Measurements from ENCODE around the gene ST6GAL1.
"Not testable (repeated sequence)": the region's sequence is repeated elsewhere in the genome, so short reads cannot be mapped to it uniquely, and the experiment has no call there.

The ST6GAL1 gene

DNA sequence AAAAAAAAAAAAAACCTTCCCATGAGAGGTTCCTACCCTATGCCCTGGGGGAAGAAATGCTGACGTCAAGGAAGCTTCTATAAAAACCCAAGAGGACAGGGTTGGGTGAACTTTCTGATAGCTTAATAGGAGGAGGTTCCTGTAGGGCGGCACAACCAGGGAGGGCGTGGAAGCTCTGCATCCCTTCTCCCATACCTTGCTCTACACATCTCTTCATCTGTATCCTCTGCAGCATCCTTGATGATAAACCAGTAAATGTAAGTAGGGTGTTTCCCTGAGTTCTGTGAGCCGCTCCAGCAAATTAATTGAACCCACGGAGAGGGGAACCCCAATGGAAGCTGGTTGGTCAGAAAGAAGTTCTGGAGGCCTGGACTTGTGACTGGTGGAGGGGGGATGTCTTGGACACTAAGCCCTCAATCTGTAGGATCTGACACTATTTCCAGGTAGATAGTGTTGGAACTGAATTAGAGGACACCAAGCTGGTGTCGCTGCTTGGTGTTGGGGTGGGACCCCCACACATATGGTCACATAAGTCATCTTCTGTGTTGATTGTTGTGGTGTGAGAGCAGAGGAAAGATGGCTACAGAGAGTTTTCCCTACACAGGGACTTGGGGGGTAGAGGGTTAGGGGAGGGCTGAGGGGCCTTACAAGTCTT, 91.5 kb downstream of the ST6GAL1 start:
- DNase-seq (ENCODE audit: low read depth in 2 of 2), result no peak

DNA sequence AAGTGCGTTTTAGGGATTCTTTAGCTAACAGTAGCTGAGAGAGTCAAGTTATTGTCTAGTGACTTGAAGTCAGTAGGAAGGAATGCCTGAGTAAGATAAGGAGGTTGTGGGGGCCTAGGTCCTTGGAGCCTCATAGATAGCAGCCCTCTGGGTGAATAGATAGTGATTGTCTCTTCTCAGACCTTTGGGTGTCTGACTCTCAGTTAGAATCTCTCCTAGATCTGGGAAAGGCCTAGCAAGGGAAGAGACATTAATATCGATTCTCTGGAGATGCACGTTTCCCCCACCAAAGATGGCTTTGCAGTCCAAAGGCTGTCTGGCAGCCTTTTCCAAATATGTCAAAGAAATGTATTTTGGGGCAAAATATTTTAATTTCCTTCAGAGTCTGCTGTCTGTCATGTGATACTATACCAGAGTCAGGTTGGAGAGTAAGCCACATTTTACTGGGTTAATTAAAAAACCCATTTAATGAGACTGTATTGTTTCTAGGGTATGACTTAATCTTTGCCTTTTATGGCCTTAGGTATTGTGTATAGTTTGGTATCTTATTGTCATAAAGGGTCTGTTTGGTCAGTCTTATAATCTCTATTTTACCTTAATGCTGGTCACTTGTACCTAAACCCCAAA, 92.2 kb downstream of the ST6GAL1 start:
- DNase-seq (ENCODE audit: low read depth in 2 of 2), result no peak

DNA sequence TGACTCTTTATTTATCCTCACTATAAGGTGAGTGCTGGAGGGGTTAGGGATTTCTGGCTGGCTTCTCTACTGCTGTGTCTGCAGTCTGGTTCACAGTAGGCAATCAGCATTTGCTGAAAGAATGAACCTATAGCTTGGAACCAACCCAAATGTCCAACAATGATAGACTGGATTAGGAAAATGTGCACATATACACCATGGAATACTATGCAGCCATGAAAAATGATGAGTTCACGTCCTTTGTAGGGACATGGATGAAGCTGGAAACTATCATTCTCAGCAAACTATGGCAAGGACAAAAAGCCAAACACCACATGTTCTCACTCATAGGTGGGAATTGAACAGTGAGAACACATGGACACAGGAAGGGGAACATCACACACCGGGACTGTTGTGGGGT, 93.0 kb downstream of the ST6GAL1 start:
- not testable (repeated sequence) for DNase-seq (ENCODE audit: low read depth in 2 of 2)

DNA sequence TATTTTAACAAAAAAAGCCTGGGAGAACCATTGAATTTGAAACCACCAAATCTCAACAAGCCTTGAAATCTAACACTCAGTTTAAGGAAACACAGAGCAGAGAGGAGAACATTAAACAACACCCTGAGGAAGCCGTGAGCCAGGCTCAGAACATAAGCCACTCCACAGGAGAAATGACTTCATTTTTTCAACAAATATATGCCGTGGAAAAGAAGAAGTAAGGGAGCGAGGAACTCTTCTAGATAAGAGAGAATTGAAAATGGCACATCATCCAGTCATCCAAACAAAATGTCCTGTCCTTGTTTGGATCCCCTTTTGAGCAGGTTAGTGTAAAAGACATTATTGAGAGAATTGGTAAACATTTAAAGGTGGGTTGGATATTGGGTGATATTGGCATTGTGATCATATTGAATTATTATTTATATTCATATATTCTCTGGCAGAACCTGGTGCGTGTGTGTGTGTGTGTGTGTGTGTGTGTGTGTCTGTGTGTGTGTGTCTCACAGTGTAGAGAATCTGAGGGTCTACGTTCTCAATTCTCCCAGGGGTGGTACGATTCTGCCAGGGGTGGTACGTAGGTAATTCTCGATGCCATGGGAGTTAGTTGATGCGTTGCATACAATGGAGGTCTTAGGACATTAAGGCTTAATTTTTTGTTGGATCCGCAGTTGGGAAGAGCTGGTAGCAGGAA, 94.4 kb downstream of the ST6GAL1 start:
- no peak for DNase-seq (ENCODE audit: low read depth in 2 of 2)

DNA sequence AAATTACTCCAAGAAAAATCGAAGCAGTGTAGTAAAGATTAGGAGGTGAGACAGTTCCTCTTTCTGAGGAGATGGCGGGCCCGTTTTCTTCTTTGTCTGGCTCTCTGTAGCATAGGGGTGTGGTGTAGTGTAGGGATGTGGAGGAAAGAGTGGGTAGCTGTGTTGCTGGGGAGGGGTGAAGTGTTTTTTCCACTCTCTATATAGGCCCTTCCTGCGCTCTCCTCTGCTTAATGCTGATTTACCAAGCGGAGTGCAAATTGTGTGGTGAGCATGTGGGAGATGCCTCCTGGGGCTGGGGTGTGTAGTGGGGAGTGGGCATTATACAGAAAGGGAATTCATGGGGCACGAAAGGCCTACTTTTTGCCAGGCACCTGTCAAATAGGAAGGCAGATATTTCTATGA, 94.9 kb downstream of the ST6GAL1 start:
- peak in 1 of 2 donors; percentile 33 for DNase-seq (ENCODE audit: low read depth in 2 of 2)

DNA sequence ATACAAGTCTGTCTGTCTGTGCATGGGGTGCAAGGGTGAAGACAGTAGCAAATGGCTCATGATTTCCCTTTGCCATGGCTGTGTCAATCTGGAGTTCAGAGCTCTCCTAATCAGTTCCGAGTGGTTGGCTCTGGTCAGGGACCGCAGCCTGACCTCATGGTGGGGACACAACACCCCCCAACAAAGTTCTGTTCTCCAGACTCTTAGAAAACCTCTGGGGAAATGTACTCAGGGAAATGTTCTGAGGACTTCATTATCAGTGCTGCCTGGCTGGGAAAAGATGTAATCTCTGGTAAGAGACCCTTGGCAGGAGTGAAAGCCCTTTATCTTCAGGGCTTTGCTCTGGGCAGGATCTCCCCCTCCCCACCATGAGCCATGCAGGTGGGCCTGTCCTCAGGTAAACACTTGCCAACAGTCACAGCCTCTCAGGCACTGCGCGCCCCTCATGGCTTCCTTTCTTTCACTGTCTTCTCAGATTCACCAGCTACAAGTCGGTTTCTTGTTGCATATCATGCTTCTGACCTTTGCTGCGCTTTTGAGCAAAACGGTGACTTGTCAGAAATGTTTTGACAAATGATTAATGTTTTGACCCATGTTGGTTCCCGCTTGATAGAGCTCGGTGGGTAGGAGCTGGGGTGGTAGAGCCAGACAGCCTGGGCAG, 95.5 kb downstream of the ST6GAL1 start:
- no peak for DNase-seq (ENCODE audit: low read depth in 2 of 2)

DNA sequence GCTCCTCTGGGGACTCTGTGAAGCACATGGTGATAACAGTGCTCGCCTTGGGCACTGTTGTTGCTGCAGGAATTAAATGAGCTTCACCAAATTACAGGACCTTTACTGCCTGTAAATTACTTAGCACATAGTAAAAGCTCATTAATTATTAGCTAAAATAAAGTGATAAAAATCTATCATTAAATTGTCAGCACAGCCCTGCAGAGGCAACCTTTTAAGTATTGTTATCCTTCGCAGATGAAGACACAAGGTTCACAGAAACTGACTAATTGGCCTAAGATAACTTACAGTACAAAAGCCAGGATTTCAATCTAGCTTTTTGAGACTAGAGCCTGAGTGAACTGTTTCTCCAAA, 96.0 kb downstream of the ST6GAL1 start:
- no peak for DNase-seq (ENCODE audit: low read depth in 2 of 2)

DNA sequence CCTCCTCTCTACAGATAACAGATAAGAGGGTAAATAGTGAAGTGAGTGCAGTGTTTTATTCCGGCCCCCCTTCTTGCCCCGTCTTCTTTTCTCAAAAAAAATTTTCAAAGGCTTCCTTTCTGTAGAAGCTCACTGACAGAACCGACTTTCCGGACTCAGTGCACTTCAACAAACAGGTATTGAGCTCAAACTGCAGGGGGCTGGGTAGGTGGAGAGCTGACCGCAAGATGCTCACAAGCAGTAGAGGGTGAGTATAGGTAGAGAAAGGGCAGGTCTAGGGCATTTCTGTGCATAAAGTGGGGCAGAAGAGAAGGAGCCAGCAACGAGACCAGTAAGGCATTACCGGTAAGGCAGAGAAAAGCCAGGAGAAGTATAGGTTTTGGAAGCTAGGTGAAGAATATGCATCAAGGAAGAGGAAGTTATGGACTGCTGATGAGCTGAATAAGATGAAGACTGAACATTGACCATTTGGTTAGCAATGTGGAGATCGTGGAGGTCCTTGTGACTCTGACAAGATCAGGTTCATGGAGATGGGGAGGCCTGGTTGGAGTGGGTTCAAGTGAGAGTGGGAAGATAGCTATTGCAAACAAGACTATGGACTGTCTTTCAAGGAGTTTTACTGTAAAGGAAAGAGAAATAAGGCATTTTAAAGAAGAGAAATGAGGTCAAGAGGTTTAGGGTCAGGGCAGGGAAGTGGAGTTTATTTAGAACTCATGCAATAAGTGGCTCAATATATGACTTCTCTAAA, 97.4 kb downstream of the ST6GAL1 start:
- peak; percentile 23 to 44 for DNase-seq (ENCODE audit: low read depth in 2 of 2)

DNA sequence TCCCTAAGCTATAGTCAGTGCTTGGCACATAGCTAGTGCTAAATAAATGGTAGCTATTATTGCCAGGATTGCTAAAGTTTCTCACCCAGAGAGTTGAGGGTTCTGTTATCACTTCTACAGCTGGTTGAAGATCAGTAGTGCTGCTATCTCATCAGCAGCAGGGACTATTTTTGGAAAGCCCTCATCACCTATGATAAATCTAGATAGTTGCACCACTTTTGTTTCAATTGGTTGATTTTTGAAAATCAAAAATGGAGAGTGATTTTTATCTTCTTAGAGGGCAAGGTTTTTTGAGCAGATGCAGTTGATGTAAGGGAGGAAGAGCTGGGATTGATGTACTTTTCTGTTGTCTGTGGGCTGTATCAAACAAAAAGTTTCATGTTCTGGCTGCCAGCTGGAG, 101.6 kb downstream of the ST6GAL1 start:
- no peak for DNase-seq (ENCODE audit: low read depth in 2 of 2)

DNA sequence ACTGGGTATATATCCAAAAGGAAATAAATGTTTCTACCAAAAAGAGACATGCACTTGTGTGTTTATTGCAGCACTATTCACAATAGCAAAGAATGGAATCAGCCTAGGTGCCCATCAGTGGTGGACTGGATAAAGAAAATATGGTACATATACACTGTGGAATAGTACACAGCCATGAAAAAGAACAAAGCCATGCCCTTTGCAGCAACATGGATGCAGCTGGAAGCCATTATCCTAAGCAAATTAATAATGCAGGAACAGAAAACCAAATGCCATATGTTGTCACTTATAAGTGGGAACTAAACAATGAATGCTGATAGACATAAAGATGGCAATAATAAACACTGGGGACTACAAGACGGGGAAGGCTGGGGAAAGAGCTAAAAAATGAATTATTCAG, 106.1 kb downstream of the ST6GAL1 start:
- DNase-seq (ENCODE audit: low read depth in 2 of 2), result no peak

DNA sequence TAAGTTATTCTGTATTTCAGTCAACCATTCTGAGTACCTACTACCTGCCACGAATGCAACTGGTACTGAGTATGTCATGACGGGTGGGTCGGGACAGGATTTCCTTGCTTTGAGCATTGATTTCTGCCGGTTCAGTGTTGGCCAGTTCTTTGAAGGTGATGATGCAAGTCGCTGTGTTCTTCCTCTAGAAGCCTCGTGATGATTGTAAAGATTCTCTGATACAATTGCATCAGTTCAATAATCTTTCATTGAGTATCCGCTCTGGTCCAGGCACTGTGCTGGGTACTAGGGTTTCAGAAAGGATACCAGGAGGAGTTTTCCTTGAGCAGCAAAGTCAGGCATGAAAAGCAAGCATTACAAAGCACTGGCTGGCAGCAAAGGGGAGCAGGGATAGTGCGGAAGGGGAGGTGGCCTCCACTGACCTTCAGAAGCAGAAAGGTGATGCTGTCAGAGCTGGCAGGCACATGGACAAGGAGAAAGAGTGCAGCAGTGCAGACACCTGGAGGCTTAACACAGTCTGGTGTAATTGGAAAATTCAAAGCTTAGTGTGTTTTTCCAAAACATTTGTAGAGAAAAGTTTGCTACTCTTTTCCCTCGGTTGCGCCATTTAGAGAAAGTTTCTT, 108.9 kb downstream of the ST6GAL1 start:
- DNase-seq (ENCODE audit: low read depth in 2 of 2), result no peak

DNA sequence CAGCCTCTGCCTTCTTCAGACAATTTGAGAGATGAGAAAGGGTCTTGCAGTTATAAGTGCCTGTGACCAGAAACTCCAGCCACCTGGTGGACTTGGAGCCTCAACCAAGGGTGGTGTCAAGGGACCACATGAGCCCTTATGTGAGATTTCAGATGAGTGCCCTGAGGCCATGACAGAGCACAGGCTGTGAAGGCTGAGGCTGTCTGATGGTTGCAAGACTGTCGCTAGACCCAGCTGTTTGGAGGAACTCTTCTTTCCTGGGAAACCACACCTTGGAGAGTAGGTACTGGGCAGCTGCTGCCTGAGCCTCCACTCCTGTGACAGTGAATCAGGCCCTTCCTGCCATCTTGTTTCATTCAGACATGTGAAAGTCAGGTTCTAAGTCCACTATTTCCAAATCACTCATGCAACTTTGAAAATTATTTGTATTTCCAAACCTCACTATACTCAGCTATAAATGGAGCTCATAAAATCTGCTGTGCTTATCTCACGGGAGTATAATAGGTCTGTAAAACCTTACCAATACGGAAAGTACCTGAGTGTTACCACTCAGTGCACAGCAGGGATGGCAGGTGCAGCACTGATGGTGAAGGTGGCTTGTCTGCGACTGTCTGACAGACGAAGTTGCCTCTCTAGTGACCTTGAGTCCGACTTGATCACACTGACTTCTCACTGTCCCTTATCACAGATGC, 109.5 kb downstream of the ST6GAL1 start:
- no peak for DNase-seq (ENCODE audit: low read depth in 2 of 2)

DNA sequence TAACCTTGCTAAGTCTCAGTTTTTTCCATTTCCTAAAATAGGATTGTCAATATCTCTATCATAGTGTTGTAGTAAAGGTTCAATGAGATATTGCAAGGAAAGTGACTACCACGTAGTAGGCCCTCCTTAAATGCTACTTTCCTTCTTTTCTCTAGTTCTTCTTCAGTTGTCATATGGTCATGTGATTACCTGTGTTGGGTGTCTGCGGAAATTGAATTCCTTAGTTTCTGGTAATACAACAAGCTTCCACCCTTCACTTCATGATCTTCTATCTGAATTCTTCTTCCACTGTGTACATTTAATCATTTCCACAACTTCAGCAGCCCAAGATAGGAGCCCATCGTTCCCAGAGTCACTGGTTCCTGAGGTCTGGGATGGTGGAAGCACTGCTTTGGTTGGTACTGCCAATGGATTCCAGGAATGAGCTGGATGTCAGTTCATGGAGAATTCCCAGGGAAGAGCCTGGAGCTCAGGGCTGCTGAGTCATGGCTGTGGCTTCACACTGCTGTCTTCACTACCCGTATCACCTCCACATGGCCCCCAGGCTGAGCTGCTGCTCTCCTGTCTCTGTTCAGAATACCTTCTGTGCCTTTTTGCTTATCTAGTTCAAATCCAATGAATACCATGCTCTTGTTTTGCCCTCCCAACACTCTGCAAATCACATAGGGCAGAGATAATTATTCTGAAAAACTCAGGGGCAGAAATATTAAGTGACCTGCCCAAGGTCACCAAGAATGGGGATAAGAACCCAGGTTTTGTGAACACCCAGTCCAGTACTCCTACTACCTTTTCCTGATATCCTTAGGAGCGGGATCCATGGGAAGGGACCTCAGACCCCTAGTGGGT, 110.4 kb downstream of the ST6GAL1 start:
- DNase-seq (ENCODE audit: low read depth in 2 of 2), result no peak

DNA sequence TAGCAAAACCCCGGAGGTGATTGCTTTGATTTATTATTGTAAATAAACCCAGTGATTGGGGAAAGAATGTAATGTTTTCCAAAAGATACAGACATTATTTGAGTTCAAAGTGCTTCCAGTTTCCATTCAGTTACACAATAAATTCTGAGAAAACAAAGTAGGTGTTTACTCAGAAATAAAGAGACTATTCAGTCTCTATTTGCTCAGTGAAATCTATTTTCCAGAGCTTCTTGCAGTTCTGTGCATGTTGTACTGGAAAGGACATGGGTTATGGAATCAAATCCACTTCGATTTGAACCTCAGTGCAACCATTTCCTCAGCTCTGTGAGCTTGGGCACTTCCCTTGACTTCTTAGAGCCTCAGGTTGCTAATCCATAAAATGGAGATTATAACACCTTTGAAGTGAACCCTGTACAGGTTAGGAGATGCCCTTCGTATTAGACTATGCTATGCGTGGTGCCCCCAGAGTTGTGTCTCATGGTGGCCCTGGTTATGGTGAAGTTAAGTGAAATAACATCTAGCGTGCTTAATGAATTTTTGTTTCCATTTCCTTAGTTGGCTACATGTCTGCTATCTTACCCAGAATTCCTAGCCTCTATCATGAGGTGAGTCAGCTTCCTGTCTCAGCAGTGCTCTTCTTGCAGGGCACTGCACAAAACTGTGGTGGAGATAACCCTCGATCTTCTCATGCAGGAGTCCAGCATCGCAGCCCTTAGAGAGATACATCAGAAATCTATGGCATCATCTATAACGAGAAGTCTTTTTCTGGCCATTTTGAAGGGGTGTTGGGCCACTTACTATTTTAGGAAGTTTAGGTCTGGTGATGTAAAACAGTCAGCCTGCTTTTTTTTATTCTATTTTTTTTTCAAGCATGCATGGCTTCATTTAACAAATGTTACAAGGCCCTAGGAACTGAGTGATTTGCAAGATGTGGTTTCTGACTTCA, 111.3 kb downstream of the ST6GAL1 start:
- DNase-seq (ENCODE audit: low read depth in 2 of 2), result peak; percentile 13 to 41

DNA sequence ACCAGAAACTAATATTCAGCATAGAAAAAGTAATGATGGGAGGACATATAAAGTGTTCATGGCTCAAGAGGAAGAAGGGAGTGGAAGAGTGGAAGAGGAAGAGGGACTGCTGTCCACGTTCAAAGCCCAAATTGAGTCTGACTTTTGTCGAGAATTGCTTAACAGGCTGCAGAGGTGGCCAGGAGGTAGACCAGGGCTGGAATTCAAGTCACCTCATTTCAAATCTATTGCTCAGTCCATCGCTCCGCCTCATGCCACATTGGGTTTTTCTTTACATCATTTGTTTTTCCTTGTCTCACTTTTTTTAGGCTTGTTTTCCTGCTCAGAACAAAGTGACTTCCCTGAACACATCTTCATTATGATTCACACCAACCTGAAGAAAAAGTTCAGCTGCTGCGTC, 112.0 kb downstream of the ST6GAL1 start:
- DNase-seq (ENCODE audit: low read depth in 2 of 2), result no peak

DNA sequence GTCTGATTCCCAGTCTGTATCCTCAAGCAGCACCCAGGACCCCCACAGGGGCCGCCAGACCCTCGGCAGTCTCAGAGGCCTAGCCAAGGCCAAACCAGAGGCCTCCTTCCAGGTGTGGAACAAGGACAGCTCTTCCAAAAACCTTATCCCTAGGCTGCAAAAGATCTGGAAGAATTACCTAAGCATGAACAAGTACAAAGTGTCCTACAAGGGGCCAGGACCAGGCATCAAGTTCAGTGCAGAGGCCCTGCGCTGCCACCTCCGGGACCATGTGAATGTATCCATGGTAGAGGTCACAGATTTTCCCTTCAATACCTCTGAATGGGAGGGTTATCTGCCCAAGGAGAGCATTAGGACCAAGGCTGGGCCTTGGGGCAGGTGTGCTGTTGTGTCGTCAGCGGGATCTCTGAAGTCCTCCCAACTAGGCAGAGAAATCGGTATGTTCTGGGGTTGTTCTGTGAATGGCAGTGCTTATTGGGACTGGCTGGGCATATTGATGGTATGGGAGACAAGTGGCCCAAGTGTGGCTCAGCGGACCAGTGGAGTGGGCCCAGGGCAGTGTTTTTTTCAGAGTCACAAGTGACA, 112.6 kb downstream of the ST6GAL1 start:
- no peak for DNase-seq (ENCODE audit: low read depth in 2 of 2)

DNA sequence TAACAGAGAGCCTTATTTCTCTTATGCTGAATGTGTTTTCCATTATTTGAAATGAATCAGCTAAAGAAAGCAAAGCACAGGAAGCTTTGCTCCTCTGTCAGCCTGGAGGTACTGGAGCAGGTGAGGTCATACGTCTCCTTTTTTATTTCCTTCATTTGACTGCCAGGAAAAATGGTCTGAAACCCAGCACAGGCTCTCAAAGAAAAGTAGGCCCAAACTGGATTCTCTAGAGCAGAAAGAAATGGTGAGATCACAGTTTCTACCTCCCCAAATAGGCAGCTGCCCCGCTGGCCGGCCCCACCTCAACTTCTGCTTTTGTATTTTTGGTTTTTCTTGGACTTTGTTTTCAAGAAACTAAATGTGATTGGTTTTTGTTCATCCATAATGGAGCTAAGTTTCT, 113.9 kb downstream of the ST6GAL1 start:
- DNase-seq (ENCODE audit: low read depth in 2 of 2), result no peak

DNA sequence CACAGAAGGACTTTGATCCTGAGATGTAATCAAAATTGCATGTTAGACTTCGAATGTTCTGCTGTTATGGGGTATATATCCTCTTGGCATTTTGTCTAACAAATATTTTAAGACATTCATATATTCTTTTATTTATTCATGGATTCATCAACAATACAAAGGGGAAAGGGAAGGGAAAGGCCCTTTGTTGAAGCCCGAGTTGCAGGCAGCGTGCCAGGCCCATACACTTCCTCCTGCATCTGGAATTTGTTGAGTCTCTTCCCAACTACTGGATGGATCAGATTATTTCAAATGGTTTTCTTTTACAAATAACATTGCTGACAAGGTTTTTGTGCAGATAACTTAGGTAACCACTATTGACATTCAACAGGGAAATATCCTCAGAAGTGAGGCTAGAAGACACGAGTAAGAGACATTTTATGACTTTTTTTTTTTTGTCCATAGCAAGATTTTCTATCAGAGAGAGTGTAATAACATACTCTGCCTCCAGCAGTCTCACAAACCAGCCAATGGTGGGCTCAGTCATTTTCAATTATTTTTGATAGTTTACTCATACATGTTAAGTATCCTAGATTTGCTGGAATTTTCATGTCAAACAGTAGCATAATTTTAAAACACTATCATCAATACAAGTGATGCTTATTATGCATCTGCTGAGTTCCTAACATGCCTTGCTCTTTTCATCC, 114.7 kb downstream of the ST6GAL1 start:
- DNase-seq (ENCODE audit: low read depth in 2 of 2), result no peak
